Breast epithelium (tissue), 3 donors: Measurements from ENCODE around the gene DNAL1.

Experiments used
- POLR2A ChIP-seq: fragments of 450-650 bp; IDR thresholded peaks from one replicate; pipeline ENCODE4 v1.6.1; 2016; ENCODE audit warnings: antibody characterized with exemption, mild to moderate bottlenecking, moderate library complexity
- POLR2AphosphoS5 ChIP-seq, 3 donors: sonication (generic); formaldehyde crosslinking; IDR thresholded peaks; one replicate each; pipeline ENCODE4 v1.6.1; 2017; ENCODE audit warnings: antibody characterized with exemption in 3 of 3
- TF ChIP-seq, protein P1 (sequence below), 3 donors: fragments of 450-650 bp; IDR thresholded peaks; one replicate each; pipeline ENCODE4 v1.5.1; 2016 to 2017; ENCODE audit warnings: antibody characterized with exemption in 3 of 3, mild to moderate bottlenecking in 3 of 3, moderate library complexity in 3 of 3

DNA sequence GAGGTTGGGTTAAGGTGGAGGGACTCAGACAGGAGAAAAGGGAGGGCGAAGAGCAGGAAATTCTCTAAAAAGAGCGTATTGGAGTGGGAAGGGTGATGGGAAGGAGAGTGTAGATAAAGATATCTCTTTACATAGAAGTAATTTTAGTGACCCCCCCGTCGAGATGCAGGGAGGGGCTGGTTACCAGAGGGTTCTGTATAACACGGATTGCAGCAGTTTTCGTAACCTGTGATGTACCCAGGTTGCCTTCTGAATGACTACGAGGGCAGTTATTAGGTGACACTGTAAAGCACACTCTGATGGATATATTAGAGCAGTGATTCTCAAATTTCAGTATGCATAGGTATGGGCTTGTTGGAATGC is 443 bp downstream of the DNAL1 start:
- TF ChIP-seq, protein P1, sequence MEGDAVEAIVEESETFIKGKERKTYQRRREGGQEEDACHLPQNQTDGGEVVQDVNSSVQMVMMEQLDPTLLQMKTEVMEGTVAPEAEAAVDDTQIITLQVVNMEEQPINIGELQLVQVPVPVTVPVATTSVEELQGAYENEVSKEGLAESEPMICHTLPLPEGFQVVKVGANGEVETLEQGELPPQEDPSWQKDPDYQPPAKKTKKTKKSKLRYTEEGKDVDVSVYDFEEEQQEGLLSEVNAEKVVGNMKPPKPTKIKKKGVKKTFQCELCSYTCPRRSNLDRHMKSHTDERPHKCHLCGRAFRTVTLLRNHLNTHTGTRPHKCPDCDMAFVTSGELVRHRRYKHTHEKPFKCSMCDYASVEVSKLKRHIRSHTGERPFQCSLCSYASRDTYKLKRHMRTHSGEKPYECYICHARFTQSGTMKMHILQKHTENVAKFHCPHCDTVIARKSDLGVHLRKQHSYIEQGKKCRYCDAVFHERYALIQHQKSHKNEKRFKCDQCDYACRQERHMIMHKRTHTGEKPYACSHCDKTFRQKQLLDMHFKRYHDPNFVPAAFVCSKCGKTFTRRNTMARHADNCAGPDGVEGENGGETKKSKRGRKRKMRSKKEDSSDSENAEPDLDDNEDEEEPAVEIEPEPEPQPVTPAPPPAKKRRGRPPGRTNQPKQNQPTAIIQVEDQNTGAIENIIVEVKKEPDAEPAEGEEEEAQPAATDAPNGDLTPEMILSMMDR (IDR thresholded peaks at IDR 0.05): no peak
- TF ChIP-seq POLR2A: no peak
- no peak for TF ChIP-seq POLR2AphosphoS5 (IDR thresholded peaks at IDR 0.05)
